Activated CD4-positive, CD25-positive, alpha-beta regulatory T cell treated with anti-CD3 and anti-CD28 coated beads, Interleukin-2, amount 50 U/mL, for 16 hours (primary cell): ENCODE measurements around the gene MSGN1.

Source experiments
- DNase-seq: peaks from one replicate; pipeline ENCODE4 v3.0.0-alpha.2; 2020; ENCODE audit warnings: low read depth, low spot score

The MSGN1 gene

DNA sequence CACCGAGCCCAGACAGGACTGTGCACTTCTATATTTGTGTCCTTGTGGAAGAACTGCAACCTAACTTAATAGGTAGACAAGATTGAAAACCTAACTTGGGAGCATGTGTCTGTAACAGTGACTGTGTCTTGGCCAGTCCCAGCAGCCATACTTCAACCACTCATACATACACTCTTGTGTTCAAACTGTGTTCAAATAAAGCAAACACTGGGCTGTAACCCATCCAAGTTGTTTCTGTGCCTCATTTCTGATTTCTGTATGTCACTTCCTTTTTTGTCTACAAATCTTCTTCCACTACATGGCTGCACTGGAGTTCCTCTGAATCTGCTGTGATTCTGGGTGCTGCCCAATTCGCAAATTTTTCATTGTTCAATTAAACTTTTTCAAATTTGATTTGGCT, 31.0 kb downstream of the MSGN1 start:
- no peak for DNase-seq

DNA sequence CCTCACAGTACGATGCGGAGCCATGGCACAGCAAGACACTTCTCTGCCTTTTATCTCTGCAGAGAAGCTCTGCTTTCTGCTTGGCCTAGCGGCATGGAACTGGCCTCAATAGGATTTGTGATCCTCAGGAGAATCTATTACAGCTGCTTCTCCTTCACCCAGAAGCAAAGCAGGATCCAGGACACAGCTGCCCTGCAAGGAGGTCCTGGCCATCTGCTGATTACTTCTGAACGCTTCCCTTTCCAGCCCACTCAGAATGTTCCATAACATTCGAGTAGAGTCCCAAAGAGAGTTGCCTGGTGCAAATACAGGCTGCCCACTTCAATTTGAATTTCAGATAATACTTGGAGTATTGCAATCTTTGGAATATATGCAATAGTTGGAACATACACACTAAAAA, 33.0 kb downstream of the MSGN1 start:
- no peak for DNase-seq

DNA sequence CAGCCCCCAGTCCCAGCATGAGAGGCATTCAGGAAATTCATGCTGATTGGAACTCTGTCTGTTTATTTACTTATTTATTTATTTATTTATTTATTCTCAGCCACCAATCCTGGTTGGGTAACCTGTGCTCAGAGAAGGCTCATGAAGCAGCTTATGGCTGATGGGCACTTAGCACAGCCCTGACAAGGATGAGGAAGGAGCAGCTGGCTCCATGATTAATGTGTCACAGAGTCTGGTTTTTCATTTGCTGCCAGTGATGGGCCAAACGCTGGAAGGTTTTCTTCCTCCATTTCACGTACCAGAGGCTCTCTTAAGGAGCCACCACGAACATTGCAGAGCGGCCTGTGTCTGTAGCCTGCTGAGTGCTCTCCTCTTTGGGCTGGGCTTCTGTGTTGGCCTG, 33.9 kb downstream of the MSGN1 start:
- DNase-seq = no peak

DNA sequence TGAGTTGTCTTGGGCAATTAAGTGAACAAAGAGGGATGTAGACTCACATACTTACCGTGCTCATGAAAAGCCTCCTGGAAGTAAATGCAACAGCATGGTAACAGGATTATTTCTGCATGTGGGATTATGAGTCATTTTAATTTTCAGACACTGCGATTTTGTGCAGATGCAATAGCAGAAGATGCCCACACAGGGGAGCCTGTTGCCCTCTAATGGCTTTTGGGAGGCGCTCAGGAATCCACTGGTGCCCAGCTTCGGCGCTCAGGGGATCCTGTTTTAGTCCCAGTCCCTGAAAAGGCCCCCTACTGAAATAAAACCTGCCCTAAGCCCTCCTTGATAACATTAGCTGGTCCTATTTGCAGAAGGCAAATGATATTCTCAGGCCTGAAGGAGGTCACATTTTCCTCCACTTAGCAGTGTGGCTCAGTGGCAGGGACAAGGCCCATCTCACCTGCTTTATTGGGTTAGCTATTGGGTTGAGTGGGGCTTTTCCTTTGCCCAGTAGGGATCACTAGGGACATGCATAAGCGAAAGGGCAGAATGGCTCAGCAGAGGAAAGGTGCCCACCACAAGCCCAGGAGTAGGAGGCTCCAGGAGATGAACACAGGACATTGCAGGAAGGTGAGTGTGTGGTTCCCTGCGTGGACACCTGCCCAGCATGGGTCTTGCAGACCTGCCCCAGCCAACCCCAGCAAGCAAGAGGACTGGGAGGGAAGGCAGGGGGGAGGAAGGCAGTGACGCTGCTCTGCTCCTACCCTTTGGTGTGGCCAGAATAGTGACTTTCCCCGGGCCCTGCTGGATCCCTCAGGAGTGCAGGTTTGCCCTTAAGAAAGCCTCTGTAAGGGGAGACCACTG, 35.7 kb downstream of the MSGN1 start:
- no peak for DNase-seq

DNA sequence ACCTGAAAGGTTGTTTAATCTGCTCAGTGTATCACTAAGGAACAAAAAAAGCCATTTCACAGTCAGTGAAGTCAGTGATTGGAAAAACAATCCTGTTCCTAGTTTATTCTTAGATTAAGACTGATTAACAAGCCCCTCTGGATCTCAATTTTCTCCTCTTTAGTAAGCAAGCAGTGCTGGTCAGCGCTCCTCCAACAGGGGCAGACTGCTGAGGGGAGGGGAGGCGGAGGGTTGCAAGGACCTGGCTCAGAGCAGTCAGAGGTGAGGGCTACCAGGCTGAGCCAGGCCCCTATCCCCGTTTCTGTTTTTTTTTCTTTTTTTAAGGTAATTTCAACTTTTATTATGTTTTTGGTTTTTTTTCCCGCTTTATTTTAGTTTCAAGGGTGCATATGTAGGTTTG, 37.5 kb downstream of the MSGN1 start:
- no peak for DNase-seq

DNA sequence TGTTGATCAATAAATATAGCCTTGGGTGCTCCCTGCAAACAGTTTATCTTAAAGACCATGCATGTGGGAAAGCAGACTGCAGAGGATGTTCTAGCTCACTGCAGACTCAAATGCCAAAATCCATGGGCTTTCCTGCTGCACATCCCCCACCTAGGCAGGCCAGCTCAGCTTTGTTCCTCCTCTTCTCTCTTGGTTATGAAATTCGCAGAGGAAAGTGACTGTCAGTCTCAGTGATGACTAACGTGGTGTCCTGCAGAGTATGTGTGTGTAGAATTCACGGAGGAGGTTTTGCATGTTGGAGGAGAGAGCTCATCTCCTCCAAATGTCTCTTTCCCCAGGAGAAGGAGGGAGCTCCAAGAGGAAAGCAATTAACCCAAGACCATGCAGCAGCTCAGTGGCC, 40.8 kb downstream of the MSGN1 start:
- no peak for DNase-seq

DNA sequence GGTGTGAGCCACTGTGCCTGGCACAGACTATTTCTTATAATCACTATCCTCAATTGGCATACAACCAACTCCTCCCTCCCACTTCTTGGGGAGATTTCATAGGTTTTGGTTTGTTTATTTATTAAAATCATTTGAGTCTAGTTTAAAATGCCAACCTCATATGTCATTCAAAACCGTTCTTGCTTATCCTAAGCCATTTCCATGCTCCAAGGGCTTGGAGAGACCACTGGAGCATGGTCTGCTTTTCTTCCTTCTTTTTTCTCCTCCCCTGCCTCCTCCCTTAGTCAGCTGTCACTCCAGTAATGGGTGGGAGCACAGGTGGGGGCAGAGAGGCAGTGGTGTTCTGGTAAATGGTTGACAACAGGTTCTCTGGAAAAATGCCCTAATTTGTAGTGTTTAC, 41.8 kb downstream of the MSGN1 start:
- DNase-seq = no peak

DNA sequence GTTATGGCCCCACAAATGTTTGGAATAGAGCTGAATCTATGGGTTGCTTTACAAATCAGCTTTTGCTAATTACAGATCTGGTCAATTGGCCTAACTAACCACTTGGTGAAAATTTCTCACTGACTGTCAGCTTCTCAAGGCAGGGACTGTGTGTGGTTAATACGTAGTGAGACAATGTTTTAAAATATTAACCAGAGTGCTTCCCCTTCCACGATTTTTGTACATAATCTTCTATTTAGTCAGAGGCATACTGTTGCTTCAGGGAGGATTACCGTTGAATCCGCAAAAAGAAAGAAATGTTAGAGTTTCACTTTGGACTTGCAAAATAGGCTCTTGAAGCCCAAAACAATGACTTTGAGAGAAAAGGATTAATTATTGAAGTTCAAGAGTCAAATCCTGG, 47.3 kb downstream of the MSGN1 start:
- no peak for DNase-seq

DNA sequence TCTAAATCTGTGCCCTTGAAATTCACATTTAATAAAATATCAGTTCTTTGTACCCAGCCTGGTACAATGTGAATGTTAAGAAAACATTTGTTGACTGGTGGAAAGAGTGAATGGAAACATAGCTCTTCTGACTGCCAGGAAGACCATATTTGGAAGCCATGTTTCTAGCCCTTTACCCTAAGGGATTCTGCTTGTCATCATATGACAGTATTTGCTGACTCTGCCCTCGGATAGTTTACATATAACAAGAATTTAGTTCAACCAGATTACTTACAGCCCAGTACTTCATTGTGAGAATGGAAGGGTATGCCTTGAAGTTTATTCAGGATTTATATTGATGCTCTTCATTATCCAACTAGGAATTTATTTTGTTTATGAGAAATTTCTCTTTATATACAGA, 48.4 kb downstream of the MSGN1 start:
- no peak for DNase-seq

DNA sequence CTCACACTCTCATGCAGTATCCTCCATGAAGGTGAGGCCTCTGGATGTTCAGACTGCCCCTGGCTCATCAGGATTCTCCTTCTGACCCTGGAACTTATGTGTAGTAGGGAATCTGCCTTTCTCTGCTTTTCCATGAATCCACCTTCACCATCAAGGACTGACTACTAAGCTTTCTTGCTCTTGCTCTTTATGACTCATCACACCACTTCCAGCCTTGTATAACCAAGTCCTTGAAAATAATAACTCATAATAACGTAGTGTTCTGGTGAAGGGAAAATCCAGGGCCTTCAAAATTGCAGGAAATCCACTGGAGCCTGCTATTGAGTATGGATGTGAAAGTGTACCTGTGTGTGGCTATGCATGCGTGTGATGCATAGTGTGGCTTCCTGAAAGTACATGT, 50.9 kb downstream of the MSGN1 start:
- no peak for DNase-seq
